Stimulated activated CD8-positive, alpha-beta memory T cell treated with anti-CD3 and anti-CD28 coated beads, Interleukin-2, amount 100 ng/mL, for 48 hours (primary cell): ENCODE measurements around the gene HDLBP.
A peak's percentile ranks its signal among the peaks of the same experiment; 100 is the strongest.

Experiments
- DNase-seq, 2 donors: peaks; one replicate each; pipeline ENCODE4 v3.0.0-alpha.2; 2020; ENCODE audit warnings: low read depth in 2 of 2

HDLBP gene

DNA sequence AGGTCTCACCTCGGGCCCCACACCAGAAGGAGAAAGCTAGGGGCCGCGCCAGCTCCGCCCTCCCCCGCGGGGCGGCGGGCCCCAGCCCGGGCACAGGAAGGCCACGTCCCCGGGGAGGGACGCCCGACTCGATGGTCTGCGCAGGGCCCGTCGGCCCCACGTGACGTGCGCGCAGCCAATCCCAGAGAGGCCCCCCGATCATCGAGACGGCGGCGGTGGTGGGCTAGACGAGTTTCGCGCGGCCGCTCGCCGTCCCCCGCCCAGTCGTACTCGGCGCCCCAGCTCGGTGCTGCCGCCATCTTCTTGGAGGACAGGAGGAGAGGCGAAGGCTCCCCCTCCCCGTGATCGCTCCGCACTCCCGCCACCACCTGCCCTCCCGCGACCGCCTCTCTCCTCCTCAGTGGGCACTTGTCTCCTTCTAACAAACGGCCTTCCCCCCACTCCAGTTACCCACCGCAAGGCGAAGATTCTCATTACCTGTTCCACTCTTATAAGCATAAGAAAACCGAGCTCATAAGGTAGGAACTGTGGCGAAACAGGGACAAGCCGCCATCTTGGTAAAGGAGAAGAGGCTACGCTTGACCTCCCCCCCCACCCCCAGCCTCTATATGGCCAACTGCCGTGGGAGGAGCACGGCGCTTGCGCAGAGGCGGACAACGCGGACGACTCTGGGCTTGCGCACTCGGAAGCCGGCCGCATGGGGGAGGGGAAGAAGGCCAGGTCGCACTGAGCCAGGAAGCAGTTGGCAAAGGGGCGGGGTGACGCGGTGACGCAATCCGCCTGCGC, at the start of gene HDLBP:
Gene HDLBP (minus strand): TSS at position 580 of the 786 bp plus-strand sequence. CDS start 48,803 bp downstream, outside the sequence.
- peak; percentile 100 for DNase-seq

DNA sequence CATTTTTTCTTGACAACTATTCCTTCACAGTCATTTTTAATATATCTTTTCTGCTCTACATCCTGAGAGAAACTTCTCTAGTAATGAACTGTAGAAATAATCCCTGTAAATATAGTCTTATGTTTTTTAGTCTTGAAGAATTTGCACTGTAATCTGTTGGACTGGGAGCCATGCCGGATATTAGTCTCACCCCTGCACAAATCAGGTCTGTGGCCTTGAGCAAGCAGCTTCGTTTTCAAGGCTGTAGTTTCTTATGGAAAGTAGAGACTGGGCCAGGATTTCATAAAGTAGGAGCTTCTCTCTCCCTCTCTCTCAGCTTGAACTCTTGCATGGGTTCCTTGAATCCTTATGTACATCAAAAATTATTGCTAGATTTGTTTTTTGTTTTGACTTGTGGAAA, 49.3 kb upstream of the HDLBP start:
- DNase-seq, result no peak

GRCh38 chr2:241363426-241363825, 48.0 kb upstream of the HDLBP start:
- DNase-seq, result no peak

DNA sequence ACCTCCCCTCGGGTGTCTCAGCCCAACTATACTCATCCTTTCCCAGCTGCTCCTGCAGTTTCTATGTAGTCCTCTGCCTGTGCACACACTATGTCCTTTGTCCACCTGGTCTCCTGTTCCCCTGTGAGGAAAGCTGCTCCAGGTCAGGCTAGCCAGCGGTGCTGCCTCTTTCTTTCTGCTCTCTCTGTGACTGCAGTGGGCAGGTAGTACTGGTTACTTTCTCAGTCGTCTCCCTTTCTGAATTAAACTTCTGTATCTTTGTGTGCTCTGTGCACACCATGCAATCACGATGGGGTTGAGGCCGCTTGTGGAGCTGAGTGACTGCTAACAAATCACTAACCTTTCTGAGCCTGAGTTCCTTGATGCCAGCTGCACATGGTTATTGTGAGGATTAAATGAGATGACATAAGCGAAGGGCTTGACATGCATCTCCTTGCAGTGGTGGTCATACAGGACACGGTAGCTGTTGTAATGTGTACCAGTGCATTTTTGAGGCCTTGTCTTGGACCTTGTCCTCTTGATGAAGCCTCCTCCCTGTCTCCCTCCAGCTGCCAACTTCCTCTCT, 44.1 kb upstream of the HDLBP start:
- DNase-seq, result no peak

- no peak for DNase-seq
Observed at GRCh38 chr2:241358470-241358869, 43.0 kb upstream of the HDLBP start.

- no peak for DNase-seq
Observed at GRCh38 chr2:241357531-241357930, 42.1 kb upstream of the HDLBP start.

DNA sequence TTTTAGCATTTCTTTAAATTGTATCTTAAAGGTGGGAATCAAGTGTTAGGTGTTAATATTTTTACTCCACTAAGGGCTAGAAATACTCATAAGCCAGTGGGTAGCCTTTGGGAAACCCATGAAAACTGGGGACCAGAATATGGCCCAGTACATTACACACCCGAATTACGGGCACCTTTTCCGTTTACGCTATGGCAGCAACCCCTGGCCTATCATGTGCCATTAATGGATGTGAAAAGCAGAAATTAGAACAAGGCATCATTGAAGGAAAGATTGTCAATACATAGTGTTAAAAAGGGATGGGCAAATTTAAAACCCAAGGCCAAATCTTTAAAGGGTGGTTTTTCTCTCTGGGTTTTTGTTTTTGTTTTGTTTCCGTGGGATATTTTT, 41.4 kb upstream of the HDLBP start:
- no peak for DNase-seq

- DNase-seq, result peak; percentile 92 to 95
Observed at GRCh38 chr2:241355983-241356870, 40.8 kb upstream of the HDLBP start, which contains the start of gene FARP2. Gene FARP2 (plus strand): TSS chr2:241356285. CDS start chr2:241373108, 16,823 bp downstream.

DNA sequence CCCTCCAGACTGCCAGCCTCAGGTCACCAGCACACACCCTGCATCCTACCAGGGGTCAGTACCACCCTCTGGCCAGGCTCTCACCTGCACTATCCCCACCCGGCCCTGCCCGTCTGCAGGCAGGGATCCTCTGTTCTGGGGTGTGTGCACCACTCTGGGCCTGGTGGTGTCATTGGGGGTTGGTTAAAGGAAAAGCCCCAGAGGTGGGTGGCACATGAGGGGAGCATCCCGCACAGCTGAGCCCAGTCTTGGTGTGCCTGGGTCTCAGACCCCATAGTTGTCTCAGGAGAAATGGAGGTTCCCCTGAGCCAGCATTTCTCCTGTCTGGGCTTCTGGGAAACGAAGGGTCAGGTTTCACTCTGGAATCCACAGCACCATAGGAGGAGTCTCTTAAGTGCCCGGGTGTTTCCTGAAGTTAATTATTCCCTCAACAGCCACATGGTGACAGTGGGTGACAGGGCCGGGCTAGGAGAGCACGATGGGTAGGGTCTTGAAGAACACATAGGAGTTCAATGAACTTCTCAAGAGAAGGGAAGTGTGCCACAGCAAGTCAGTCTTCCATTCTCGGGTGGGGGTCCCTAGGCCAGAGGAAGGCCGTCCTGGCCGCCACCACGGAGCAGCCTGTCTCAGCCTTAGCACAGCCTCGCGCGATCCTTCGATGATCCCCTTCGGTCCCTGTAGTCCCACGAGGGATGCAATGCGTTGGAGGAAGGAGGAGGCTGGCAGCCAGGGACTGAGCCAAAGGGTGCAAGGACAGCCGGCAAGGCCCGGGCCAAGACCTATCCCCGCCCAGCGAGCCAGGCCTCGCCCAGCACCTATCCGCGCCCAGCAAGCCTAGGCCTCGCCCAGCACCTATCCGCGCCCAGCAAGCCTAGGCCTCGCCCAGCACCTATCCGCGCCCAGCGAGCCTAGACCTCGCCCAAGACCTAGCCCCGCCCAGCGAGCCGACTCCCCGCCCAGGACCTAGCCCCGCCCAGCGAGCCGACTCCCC, 39.5 kb upstream of the HDLBP start:
- DNase-seq, result peak; percentile 47 to 72

- no peak for DNase-seq
Observed at GRCh38 chr2:241352227-241352626, 36.8 kb upstream of the HDLBP start.

GRCh38 chr2:241351640-241352031, 36.2 kb upstream of the HDLBP start:
- no peak for DNase-seq

GRCh38 chr2:241350878-241351639, 35.6 kb upstream of the HDLBP start:
- DNase-seq, result no peak

- DNase-seq, result no peak
Observed at GRCh38 chr2:241350530-241350877, 35.0 kb upstream of the HDLBP start.

GRCh38 chr2:241349941-241350340, 34.5 kb upstream of the HDLBP start:
- no peak for DNase-seq

DNA sequence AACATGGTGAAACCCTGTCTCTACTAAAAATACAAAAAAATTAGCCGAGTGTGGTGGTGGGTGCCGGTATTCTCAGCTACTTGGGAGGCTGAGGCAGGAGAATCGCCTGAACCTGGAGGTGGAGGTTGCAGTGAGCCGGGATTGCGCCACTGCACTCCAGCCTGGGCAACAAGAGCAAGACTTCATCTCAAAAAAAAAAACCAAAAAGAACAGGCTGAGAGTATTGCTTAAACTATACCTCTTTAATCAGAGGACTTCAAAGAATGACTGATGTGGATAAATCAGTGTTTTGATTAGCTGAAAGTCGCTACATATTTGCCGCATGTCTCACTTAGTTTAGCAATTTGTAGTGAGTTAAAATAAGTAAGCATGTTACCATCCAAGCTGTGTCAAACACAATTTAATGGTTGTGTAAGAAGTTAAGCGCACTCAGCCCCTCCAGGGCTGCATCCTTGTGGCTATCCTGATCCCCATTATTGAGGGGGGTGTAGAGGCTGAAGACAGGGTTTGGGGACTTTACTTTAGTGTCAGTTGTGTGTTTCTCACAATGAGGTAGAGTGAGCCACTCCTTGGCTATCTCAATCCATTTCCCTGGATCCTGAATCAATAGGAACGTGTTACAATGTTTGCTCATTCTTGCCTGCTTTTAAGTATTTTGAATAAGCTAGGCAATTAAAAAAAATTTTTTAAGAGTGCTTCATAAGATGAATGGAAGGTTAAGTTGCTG, 29.6 kb upstream of the HDLBP start:
- no peak for DNase-seq

DNA sequence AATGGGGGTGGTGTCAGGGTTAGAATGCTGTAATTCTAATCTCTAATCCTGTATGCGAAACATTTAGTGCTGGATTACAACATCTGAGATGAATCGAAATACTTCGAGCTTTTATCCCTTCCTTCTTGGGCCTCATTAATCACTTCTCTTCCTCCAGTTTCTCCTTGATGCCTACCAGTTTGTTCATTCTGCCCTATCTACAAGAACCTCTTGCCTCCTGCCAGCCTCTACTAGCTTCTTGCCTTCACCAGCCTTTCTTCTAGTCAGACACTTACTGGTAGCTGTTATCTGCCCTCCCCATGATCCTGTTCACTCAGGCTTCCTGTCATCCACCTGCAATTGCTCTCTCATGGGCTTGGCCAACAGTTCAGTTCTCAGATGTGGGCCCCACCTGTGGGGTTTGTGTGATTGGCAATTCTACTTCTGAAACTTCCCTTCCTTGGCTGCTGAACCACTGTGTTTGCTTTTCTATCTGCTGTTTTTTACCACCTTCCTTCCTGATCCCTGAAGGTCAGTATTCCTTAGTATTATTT, 25.2 kb upstream of the HDLBP start:
- no peak for DNase-seq

DNA sequence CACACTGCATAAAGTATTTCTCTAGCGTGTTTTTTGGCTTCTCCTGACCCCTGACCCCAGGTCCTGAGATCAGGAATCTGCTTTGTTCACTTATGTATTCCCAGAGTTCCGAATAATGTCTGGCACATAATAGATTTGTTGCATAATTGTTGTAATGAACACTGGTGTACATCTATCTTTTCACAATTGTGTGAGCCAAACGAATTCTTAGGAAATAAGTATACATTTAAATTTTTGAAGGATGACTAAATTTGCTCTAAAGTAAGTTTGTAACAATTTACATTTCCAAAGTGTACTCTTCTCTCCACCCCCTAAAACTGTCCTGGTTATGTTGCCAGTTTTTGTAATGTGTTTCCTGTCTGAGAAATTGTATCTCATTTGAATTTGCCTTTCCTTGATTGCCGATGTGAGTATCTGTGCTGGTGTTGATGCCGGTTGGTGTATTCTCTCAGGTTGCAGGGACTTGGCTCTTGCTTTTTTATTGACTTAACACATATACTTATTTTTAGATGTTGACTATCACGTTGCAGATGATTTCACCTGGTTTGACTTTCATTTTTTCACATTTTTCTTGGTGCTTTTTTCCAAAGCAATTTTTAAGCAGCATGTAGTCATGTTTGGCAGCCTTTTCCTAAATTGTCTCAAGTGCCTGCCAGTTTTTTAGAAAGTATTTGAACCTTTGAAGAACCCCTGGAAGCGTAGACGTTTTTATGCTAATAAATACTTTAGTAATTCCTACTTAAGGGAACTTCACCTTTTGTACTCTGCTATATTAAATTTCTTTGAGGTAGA, 24.6 kb upstream of the HDLBP start:
- no peak for DNase-seq

GRCh38 chr2:241334813-241335212, 19.3 kb upstream of the HDLBP start:
- no peak for DNase-seq

- DNase-seq, result no peak
Observed at GRCh38 chr2:241330616-241330981, 15.1 kb upstream of the HDLBP start.
